Astrocyte (in vitro differentiated cells and primary cell): ENCODE data around the gene TBL1XR1. TPM values are rescaled to one million over a fixed set of nuclear protein-coding genes. Genes with fewer than 3 reads are reported as not detected.
"Not testable (repeated sequence)": the region's sequence is repeated elsewhere in the genome, so short reads cannot be mapped to it uniquely, and the experiment has no call there.

Source experiments
- DNase-seq: peaks from one replicate; pipeline ENCODE4 v3.0.0-alpha.2; 2010; ENCODE audit warnings: low read depth
- FAIRE-seq: peaks from 2 replicates; lab custom pipeline; 2011; peaks lifted over from hg19 to GRCh38; lab: Jason Lieb, UNC
- H2AFZ ChIP-seq: 2 replicates; pipeline ENCODE4 v1.6.0; 2012; ENCODE audit warnings: low read depth, low read length, inconsistent platforms
- H3K27ac ChIP-seq: 2 replicates; pipeline ENCODE4 v1.5.1; 2011; ENCODE audit warnings: low read depth, low read length, inconsistent platforms
- H3K27me3 ChIP-seq: 2 replicates; pipeline ENCODE4 v1.6.0; 2011; ENCODE audit warnings: low read length, inconsistent platforms; ENCODE audit not compliant: insufficient read depth
- H3K36me3 ChIP-seq: 2 replicates; pipeline ENCODE4 v1.5.1; 2011; ENCODE audit warnings: low read length, inconsistent platforms; ENCODE audit not compliant: insufficient read depth
- H3K4me1 ChIP-seq: 2 replicates; pipeline ENCODE4 v1.5.1; 2011; ENCODE audit warnings: low read length, inconsistent platforms; ENCODE audit not compliant: insufficient read depth
- H3K4me2 ChIP-seq: 2 replicates; pipeline ENCODE4 v1.6.0; 2012; ENCODE audit warnings: low read length, inconsistent platforms
- H3K4me3 ChIP-seq: 2 replicates; pipeline ENCODE4 v1.5.1; 2011; ENCODE audit warnings: low read depth, mild to moderate bottlenecking, low read length, inconsistent platforms; ENCODE audit not compliant: insufficient read depth
- H3K79me2 ChIP-seq: 2 replicates; pipeline ENCODE4 v1.6.0; 2012; ENCODE audit warnings: mild to moderate bottlenecking, low read length, inconsistent platforms; ENCODE audit not compliant: insufficient read depth
- H3K9ac ChIP-seq: 2 replicates; pipeline ENCODE4 v1.6.0; 2012; ENCODE audit warnings: mild to moderate bottlenecking, low read length, inconsistent platforms
- H3K9me3 ChIP-seq: 2 replicates; pipeline ENCODE4 v1.5.1; 2012; ENCODE audit warnings: low read depth, mild to moderate bottlenecking, low read length, inconsistent platforms; ENCODE audit not compliant: insufficient read depth
- H4K20me1 ChIP-seq: 2 replicates; pipeline ENCODE4 v1.6.0; 2012; ENCODE audit warnings: low read length, inconsistent platforms; ENCODE audit not compliant: insufficient read depth
- H3K27ac Mint-ChIP-seq: one replicate; pipeline ENCODE4 v1.8.0; 2021; ENCODE audit warnings: mild to moderate bottlenecking, mixed read lengths; ENCODE audit not compliant: unreplicated experiment
- H3K27me3 Mint-ChIP-seq: one replicate; pipeline ENCODE4 v1.8.0; 2021; ENCODE audit warnings: low read depth, mixed read lengths; ENCODE audit not compliant: unreplicated experiment
- H3K36me3 Mint-ChIP-seq: one replicate; pipeline ENCODE4 v1.8.0; 2021; ENCODE audit warnings: low read depth, mixed read lengths; ENCODE audit not compliant: unreplicated experiment
- H3K4me1 Mint-ChIP-seq: one replicate; pipeline ENCODE4 v1.8.0; 2021; ENCODE audit warnings: low read depth, mixed read lengths; ENCODE audit not compliant: unreplicated experiment
- H3K4me3 Mint-ChIP-seq: one replicate; pipeline ENCODE4 v1.8.0; 2021; ENCODE audit warnings: mild to moderate bottlenecking, moderate library complexity, mixed read lengths; ENCODE audit not compliant: unreplicated experiment
- H3K9me3 Mint-ChIP-seq: one replicate; pipeline ENCODE4 v1.8.0; 2021; ENCODE audit warnings: mild to moderate bottlenecking, mixed read lengths; ENCODE audit not compliant: unreplicated experiment
- EZH2 ChIP-seq: IDR thresholded peaks from 2 replicates; pipeline ENCODE4 v1.6.1; 2012; ENCODE audit warnings: mild to moderate bottlenecking, low read length, inconsistent platforms; ENCODE audit not compliant: insufficient read depth
- total RNA-seq: library from RNA; stranded (reverse); gene quantifications from 2 replicates; pipeline ENCODE4 v1.2.1, GENCODE V29; 2021
- TF ChIP-seq, protein P1 (sequence below): IDR thresholded peaks from 2 replicates; pipeline ENCODE4 v1.5.1; 2011; ENCODE audit warnings: low read depth, mild to moderate bottlenecking, inconsistent platforms, low read length, moderate library complexity; ENCODE audit not compliant: insufficient read depth

TBL1XR1 gene
- total RNA-seq, 1 donor from 2014 or later: 140 TPM

DNA sequence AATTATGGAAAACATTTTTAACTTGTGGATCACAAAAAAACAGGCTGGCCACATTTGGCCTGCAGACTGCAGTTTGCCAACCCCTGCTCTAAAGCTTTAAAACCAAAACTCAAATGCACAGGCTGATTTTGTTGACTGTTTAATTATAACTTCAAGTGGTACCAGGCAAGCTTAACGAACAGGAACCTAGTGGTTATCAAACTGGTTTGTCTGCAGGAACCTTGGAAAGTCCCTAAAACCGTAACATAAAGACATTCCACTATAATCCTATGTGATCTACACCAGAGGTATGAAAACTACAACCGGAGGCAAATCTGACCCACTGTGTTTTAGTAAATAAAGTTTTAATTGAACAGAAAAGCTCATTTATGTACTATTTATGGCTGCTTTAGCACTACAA lies 52.4 kb downstream of the TBL1XR1 start:
- Histone ChIP-seq H3K27me3 (no peaks in the 10 kb centered on the region), H4K20me1 (peaks cover 89% of the 10 kb centered on the region), H3K9me3 (no peaks in the 10 kb centered on the region), H2AFZ (no peak overlapping the region), H3K4me2 (no peak overlapping the region), H3K79me2 (peaks cover 99% of the 10 kb centered on the region), H3K36me3 (no peaks in the 10 kb centered on the region), H3K4me1 (peaks cover 2% of the 10 kb centered on the region), H3K9ac (no peak overlapping the region), H3K4me3 (no peak overlapping the region), H3K27ac (no peak overlapping the region)
- Mint-ChIP-seq H3K4me1 (peaks cover 25% of the 10 kb centered on the region), H3K9me3 (peaks cover 3% of the 10 kb centered on the region), H3K4me3 (no peak overlapping the region), H3K27me3 (no peaks in the 10 kb centered on the region), H3K36me3 (peaks cover 3% of the 10 kb centered on the region), H3K27ac (no peak overlapping the region)
- TF ChIP-seq, protein P1, sequence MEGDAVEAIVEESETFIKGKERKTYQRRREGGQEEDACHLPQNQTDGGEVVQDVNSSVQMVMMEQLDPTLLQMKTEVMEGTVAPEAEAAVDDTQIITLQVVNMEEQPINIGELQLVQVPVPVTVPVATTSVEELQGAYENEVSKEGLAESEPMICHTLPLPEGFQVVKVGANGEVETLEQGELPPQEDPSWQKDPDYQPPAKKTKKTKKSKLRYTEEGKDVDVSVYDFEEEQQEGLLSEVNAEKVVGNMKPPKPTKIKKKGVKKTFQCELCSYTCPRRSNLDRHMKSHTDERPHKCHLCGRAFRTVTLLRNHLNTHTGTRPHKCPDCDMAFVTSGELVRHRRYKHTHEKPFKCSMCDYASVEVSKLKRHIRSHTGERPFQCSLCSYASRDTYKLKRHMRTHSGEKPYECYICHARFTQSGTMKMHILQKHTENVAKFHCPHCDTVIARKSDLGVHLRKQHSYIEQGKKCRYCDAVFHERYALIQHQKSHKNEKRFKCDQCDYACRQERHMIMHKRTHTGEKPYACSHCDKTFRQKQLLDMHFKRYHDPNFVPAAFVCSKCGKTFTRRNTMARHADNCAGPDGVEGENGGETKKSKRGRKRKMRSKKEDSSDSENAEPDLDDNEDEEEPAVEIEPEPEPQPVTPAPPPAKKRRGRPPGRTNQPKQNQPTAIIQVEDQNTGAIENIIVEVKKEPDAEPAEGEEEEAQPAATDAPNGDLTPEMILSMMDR: no peak
- no peak for TF ChIP-seq EZH2
- no peak for FAIRE-seq
- no peak for DNase-seq

DNA sequence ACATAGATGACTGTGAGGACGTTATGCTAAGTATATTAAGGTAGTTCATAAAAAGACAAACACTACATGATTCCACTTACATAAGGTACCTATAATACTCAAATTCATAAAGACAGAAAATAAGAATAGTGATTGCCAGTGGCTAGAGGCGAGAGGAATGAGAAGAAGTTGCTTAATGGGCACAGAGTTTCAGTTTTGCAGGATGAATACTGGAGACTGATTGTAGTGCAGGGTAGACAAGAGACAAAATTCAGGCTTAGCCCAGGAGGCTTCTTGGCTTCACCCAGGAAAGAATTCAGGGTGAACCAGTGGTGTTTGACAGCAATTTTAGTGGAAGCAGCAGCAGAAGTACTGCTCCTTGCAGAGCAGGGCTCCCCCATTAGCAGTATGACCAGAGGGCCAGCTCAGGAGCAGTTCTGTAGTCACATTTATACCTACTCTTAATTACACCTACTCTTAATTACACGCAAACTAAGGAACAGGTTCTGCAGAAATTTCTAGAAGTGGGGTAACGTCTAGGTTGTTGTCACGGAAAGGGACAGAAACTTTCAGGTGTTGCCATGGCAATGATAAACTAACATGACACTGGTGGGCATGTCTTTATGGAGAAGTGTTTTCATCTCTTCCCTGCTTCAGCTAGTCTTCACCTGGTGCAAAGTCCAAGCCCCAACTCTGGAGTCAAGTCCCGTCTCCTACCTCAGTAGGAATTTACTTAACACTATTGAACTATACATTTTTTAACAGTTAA lies 55.2 kb downstream of the TBL1XR1 start:
- H3K36me3 Mint-ChIP-seq: peaks cover 3% of the 10 kb centered on the region
- Histone ChIP-seq H2AFZ (no peak overlapping the region), H3K36me3 (no peaks in the 10 kb centered on the region), H3K27ac (no peak overlapping the region), H3K4me3 (no peak overlapping the region), H4K20me1 (peaks cover 90% of the 10 kb centered on the region), H3K27me3 (no peaks in the 10 kb centered on the region), H3K4me2 (no peak overlapping the region), H3K9ac (no peak overlapping the region), H3K9me3 (no peaks in the 10 kb centered on the region), H3K4me1 (no peaks in the 10 kb centered on the region), H3K79me2 (peaks cover 99% of the 10 kb centered on the region)
- peaks cover 17% of the 10 kb centered on the region for H3K4me1 Mint-ChIP-seq
- peaks cover 3% of the 10 kb centered on the region for H3K9me3 Mint-ChIP-seq
- TF ChIP-seq, protein P1: no peak
- no peak for TF ChIP-seq EZH2
- DNase-seq (no peak), FAIRE-seq (no peak)
- H3K4me3 Mint-ChIP-seq: no peak overlapping the region
- no peaks in the 10 kb centered on the region for H3K27me3 Mint-ChIP-seq
- no peak overlapping the region for H3K27ac Mint-ChIP-seq

DNA sequence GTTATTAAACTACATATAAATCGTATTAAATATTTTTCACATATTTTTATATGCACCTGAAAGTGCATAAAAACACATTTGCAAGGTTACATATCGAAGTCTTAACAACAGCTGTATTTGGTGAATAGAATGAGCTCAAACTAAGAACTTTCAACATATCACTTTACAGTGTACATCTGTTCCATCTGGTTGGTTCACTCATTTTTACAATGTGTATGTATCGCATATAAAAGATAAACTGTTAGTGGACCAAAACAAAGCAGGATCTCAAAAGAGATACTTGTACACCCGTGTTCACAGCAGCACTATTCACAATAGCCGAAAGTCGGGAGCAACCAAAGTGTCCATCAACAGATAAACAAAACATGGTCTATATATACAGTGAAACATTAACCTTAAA lies 55.8 kb downstream of the TBL1XR1 start:
- Histone ChIP-seq H3K36me3 (no peaks in the 10 kb centered on the region), H3K4me3 (no peak overlapping the region), H3K79me2 (peaks cover 99% of the 10 kb centered on the region), H3K9ac (no peak overlapping the region), H3K4me1 (no peaks in the 10 kb centered on the region), H4K20me1 (peaks cover 90% of the 10 kb centered on the region), H3K27ac (no peak overlapping the region), H3K9me3 (no peaks in the 10 kb centered on the region), H2AFZ (no peak overlapping the region), H3K27me3 (no peaks in the 10 kb centered on the region), H3K4me2 (no peak overlapping the region)
- Mint-ChIP-seq H3K4me1 (peaks cover 14% of the 10 kb centered on the region), H3K4me3 (no peak overlapping the region), H3K36me3 (peaks cover 3% of the 10 kb centered on the region), H3K27me3 (no peaks in the 10 kb centered on the region), H3K9me3 (peaks cover 3% of the 10 kb centered on the region), H3K27ac (no peak overlapping the region)
- no peak for TF ChIP-seq EZH2
- no peak for DNase-seq
- no peak for FAIRE-seq

DNA sequence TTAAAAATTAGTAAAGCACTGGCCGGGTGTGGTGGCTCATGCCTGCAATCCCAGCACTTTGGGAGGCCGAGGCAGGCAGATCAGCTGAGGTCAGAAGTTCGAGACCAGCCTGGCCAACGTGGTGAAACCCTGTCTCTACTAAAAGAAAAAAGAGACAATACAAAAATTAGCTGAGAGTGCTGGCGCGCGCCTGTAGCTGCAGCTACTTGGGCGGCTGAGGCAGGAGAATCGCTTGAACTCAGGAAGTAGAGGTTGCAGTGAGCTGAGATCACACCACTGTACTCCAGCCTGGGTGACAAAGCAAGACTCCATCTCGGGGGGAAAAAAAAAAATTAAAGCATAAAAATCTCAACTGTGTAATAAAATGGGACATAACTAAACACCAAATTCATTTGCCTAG lies 58.1 kb downstream of the TBL1XR1 start:
- peaks cover 87% of the 10 kb centered on the region for H4K20me1 ChIP-seq
- not testable (repeated sequence) for H3K27ac Mint-ChIP-seq, H3K27me3 Mint-ChIP-seq, H3K27ac ChIP-seq, H2AFZ ChIP-seq, H3K4me1 Mint-ChIP-seq, DNase-seq, H3K36me3 Mint-ChIP-seq, H3K4me3 Mint-ChIP-seq, H3K36me3 ChIP-seq, H3K4me2 ChIP-seq, H3K9me3 ChIP-seq, FAIRE-seq, H3K4me1 ChIP-seq, H3K9ac ChIP-seq, H3K9me3 Mint-ChIP-seq, H3K4me3 ChIP-seq, H3K27me3 ChIP-seq
- peaks cover 98% of the 10 kb centered on the region for H3K79me2 ChIP-seq
